SK-N-SH (cell line): ENCODE data around the gene DLEU7. TPM values are rescaled to one million over a fixed set of nuclear protein-coding genes. Genes with fewer than 3 reads are reported as not detected.

ENCODE experiments used
- CTCF ChIA-PET: fragments of 300-600, 350-600 bp; formaldehyde crosslinking; extraction: SDS; loops from one replicate; lab custom pipeline; 2021; lab: Yijun Ruan, JAX
- POLR2A ChIA-PET: fragments of 350-600 bp; sonication (Branson Sonifier 250); formaldehyde crosslinking; extraction: SDS; loops from one replicate; lab custom pipeline; 2020; ENCODE audit warnings: antibody characterized with exemption, inconsistent platforms; lab: Yijun Ruan, JAX
- DNase-seq: peaks from one replicate; pipeline ENCODE4 v3.0.0; 2012
- H2AFZ ChIP-seq: fragments of 200-600 bp; sonication (generic); 2 replicates; pipeline ENCODE4 v1.8.1; 2016; ENCODE audit warnings: antibody characterized with exemption, mild to moderate bottlenecking, low read depth
- H3F3A ChIP-seq: fragments of 200-600 bp; sonication (generic); replicated peaks from 2 replicates; pipeline ENCODE3; 2016; ENCODE audit warnings: antibody characterized with exemption, mild to moderate bottlenecking; ENCODE audit not compliant: insufficient read depth
- H3K27ac ChIP-seq, 2 experiments: fragments of 200-500 bp in 1 of 2; fragments of 200-600 bp in 1 of 2; sonication (Bioruptor generic) in 1 of 2; sonication (generic), shearing (Covaris generic) in 1 of 2; 2 replicates each; pipeline versions ENCODE4 v1.5.1 to v1.6.1; 2014 to 2016; ENCODE audit warnings: low read depth in 2 of 2, inconsistent platforms in 1 of 2, low read length in 1 of 2, mild to moderate bottlenecking in 1 of 2, mixed read lengths in 1 of 2
- H3K27me3 ChIP-seq: fragments of 200-600 bp; sonication (generic), shearing (Covaris generic); 2 replicates; pipeline ENCODE4 v1.6.1; 2016; ENCODE audit warnings: mixed run types; ENCODE audit not compliant: insufficient read depth
- H3K36me3 ChIP-seq, 2 experiments: fragments of 200-500 bp in 1 of 2; fragments of 200-600 bp in 1 of 2; sonication (Bioruptor generic) in 1 of 2; sonication (generic) in 1 of 2; replicated peaks in 1 of 2; 2 replicates each; pipeline versions ENCODE3 to v1.5.1; 2014 to 2016; ENCODE audit warnings: low read length in 1 of 2, mild to moderate bottlenecking in 1 of 2; ENCODE audit not compliant: insufficient read depth in 2 of 2, control insufficient read depth in 1 of 2
- H3K4me1 ChIP-seq, 2 experiments: fragments of 200-500 bp in 1 of 2; fragments of 200-600 bp in 1 of 2; sonication (Bioruptor generic) in 1 of 2; sonication (generic), shearing (Covaris generic) in 1 of 2; 2 replicates each; pipeline versions ENCODE4 v1.5.1 to v1.6.1; 2014 to 2016; ENCODE audit warnings: low read depth in 1 of 2, low read length in 1 of 2, mixed run types in 1 of 2; ENCODE audit not compliant: insufficient read depth in 2 of 2, control insufficient read depth in 1 of 2
- H3K4me2 ChIP-seq: fragments of 200-600 bp; sonication (generic), shearing (Covaris generic); 2 replicates; pipeline ENCODE4 v1.6.1; 2017; ENCODE audit warnings: mixed run types
- H3K4me3 ChIP-seq, 2 experiments: fragments of 200-500 bp in 1 of 2; fragments of 200-600 bp in 1 of 2; sonication (Bioruptor generic) in 1 of 2; sonication (generic), shearing (Covaris generic) in 1 of 2; 2 replicates each; pipeline versions ENCODE4 v1.5.1 to v1.8.1; 2014 to 2016; ENCODE audit warnings: low read depth in 2 of 2, inconsistent platforms in 1 of 2, low read length in 1 of 2, mild to moderate bottlenecking in 1 of 2, mixed read lengths in 1 of 2, moderate library complexity in 1 of 2
- H3K79me2 ChIP-seq: fragments of 200-600 bp; sonication (generic); 2 replicates; pipeline ENCODE4 v1.8.1; 2017; ENCODE audit warnings: mild to moderate bottlenecking; ENCODE audit not compliant: insufficient read depth
- H3K9ac ChIP-seq: fragments of 200-600 bp; sonication (generic); 2 replicates; pipeline ENCODE4 v1.6.1; 2017; ENCODE audit warnings: mixed run types
- H3K9me2 ChIP-seq: fragments of 200-600 bp; sonication (generic); 2 replicates; pipeline ENCODE4 v1.6.1; 2017; ENCODE audit warnings: mixed run types
- H3K9me3 ChIP-seq: fragments of 200-600 bp; sonication (generic); 2 replicates; pipeline ENCODE4 v1.6.1; 2017; ENCODE audit warnings: mixed run types, mild to moderate bottlenecking, moderate library complexity
- H4K20me1 ChIP-seq: fragments of 200-600 bp; sonication (generic); 2 replicates; pipeline ENCODE4 v1.6.1; 2017; ENCODE audit warnings: mild to moderate bottlenecking, mixed run types; ENCODE audit not compliant: insufficient read depth
- ELF1 ChIP-seq: IDR thresholded peaks from 2 replicates; pipeline ENCODE4 v1.4.0; 2012
- EP300 ChIP-seq, 2 experiments: IDR thresholded peaks; 2 replicates each; pipeline versions ENCODE4 v1.4.0 to v1.6.1; 2012; ENCODE audit warnings: borderline replicate concordance in 1 of 2, low read depth in 1 of 2, low read length in 1 of 2
- FOXM1 ChIP-seq: IDR thresholded peaks from 2 replicates; pipeline ENCODE4 v1.4.0; 2012; ENCODE audit warnings: low read depth, mild to moderate bottlenecking
- GABPA ChIP-seq: IDR thresholded peaks from 2 replicates; pipeline ENCODE4 v1.4.0; 2012; ENCODE audit warnings: low read depth, mild to moderate bottlenecking
- GATA2 ChIP-seq: sonication (generic); formaldehyde crosslinking; IDR thresholded peaks from 2 replicates; pipeline ENCODE4 v1.5.0; 2020; ENCODE audit warnings: mild to moderate bottlenecking, missing genetic modification reagents
- JUND ChIP-seq: IDR thresholded peaks from 2 replicates; pipeline ENCODE4 v1.4.0; 2012
- MEF2A ChIP-seq: IDR thresholded peaks from 2 replicates; pipeline ENCODE4 v1.4.0; 2012; ENCODE audit warnings: low read depth, borderline replicate concordance
- MXI1 ChIP-seq: IDR thresholded peaks from 2 replicates; pipeline ENCODE4 v1.6.1; 2012; ENCODE audit warnings: mild to moderate bottlenecking, low read depth, low read length, improper control_type of control experiment
- RXRA ChIP-seq: IDR thresholded peaks from 2 replicates; pipeline ENCODE4 v1.4.0; 2012; ENCODE audit warnings: low read depth, mild to moderate bottlenecking, borderline replicate concordance
- TAF1 ChIP-seq: IDR thresholded peaks from 2 replicates; pipeline ENCODE4 v1.6.1; 2012; ENCODE audit warnings: low read depth, mild to moderate bottlenecking, low read length, moderate library complexity, borderline replicate concordance
- YY1 ChIP-seq: IDR thresholded peaks from 2 replicates; pipeline ENCODE4 v1.4.0; 2012; ENCODE audit warnings: low read depth, mild to moderate bottlenecking
- WGBS: methylation state at CpG from one replicate; pipeline ENCODE4 v1.1.6; 2017; ENCODE audit warnings: low lambda C conversion rate; 5-methylcytosine and 5-hydroxymethylcytosine counted together
- polyA plus RNA-seq, 3 experiments: library from polyadenylated mRNA; depleted of rRNA; stranded (reverse); fragments of >200 nt; gene quantifications; 2 replicates each; pipeline ENCODE4 v1.2.3, GENCODE V29; 2012
- TF ChIP-seq, protein P1 (sequence below): fragments of 150-350 bp; IDR thresholded peaks from 2 replicates; pipeline ENCODE4 v1.6.1; 2017; ENCODE audit warnings: antibody characterized with exemption, low read length, low read depth, borderline replicate concordance
- TF ChIP-seq, protein P2 (sequence below): IDR thresholded peaks from 2 replicates; pipeline ENCODE4 v1.4.0; 2012; ENCODE audit warnings: low read depth, borderline replicate concordance
- TF ChIP-seq, protein P3 (sequence below): IDR thresholded peaks from 2 replicates; pipeline ENCODE4 v1.4.0; 2012; ENCODE audit warnings: low read depth
- TF ChIP-seq, protein P4 (sequence below): IDR thresholded peaks from 2 replicates; pipeline ENCODE4; 2012
- TF ChIP-seq, protein P5 (sequence below): fragments of 150-350 bp; IDR thresholded peaks from 2 replicates; pipeline ENCODE4 v1.6.1; 2016; ENCODE audit warnings: mild to moderate bottlenecking, low read depth, low read length

DLEU7 gene
- polyA plus RNA-seq, 1 of the 3 experiments (the other 2 are of a cell fraction) = not detected

DNA sequence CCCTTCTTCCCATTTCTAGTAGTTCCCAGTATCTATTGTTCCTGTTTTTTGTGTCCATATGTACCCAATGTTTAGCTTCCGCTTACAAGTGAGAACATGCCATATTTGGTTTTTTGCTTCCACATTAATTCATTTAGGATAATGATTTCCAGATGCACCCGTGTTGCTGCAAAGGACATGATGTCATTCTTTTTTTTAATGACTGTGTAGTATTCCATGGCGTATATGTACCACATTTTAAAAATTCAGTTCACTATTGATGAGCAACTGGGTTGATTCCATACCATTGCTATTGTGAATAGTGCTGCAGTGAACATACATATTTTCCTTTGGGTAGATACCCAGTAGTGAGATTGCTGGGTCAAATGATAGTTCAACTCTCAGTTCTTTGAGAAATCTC is 50.5 kb downstream of the DLEU7 start:
- CTCF ChIA-PET = no interaction called here
- 75% methylated on average over 3 of the region's 3 CpGs for WGBS
- H3F3A ChIP-seq = no peaks in the 10 kb centered on the region
- no peak overlapping the region for H3K4me3 ChIP-seq
- no peak overlapping the region for H3K27ac ChIP-seq
- no peak overlapping the region for H2AFZ ChIP-seq
- H3K36me3 ChIP-seq = no peaks in the 10 kb centered on the region
- H3K4me2 ChIP-seq = no peak overlapping the region
- no peak overlapping the region for H3K9ac ChIP-seq
- no peaks in the 10 kb centered on the region for H3K9me2 ChIP-seq
- H3K9me3 ChIP-seq = no peaks in the 10 kb centered on the region
- no peaks in the 10 kb centered on the region for H4K20me1 ChIP-seq
- no peaks in the 10 kb centered on the region for H3K79me2 ChIP-seq
- no peaks in the 10 kb centered on the region for H3K4me1 ChIP-seq
- H3K27me3 ChIP-seq = no peaks in the 10 kb centered on the region
- DNase-seq = no peak
- POLR2A ChIA-PET = no interaction called here
- TF ChIP-seq GABPA (no peak), YY1 (no peak), FOXM1 (no peak), EP300 (IDR thresholded peaks at IDR 0.05; ENCODE audit: borderline replicate concordance in 1 of 2, low read depth in 1 of 2, low read length in 1 of 2) (no peak), TAF1 (no peak), MEF2A (no peak), JUND (no peak), GATA2 (CRISPR knock-in tag) (no peak), RXRA (no peak), MXI1 (no peak), ELF1 (no peak)
- TF ChIP-seq, protein P1, sequence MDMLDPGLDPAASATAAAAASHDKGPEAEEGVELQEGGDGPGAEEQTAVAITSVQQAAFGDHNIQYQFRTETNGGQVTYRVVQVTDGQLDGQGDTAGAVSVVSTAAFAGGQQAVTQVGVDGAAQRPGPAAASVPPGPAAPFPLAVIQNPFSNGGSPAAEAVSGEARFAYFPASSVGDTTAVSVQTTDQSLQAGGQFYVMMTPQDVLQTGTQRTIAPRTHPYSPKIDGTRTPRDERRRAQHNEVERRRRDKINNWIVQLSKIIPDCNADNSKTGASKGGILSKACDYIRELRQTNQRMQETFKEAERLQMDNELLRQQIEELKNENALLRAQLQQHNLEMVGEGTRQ = no peak
- TF ChIP-seq, protein P2, sequence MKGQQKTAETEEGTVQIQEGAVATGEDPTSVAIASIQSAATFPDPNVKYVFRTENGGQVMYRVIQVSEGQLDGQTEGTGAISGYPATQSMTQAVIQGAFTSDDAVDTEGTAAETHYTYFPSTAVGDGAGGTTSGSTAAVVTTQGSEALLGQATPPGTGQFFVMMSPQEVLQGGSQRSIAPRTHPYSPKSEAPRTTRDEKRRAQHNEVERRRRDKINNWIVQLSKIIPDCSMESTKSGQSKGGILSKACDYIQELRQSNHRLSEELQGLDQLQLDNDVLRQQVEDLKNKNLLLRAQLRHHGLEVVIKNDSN = no peak
- TF ChIP-seq, protein P3, sequence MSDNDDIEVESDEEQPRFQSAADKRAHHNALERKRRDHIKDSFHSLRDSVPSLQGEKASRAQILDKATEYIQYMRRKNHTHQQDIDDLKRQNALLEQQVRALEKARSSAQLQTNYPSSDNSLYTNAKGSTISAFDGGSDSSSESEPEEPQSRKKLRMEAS = no peak
- TF ChIP-seq, protein P4, sequence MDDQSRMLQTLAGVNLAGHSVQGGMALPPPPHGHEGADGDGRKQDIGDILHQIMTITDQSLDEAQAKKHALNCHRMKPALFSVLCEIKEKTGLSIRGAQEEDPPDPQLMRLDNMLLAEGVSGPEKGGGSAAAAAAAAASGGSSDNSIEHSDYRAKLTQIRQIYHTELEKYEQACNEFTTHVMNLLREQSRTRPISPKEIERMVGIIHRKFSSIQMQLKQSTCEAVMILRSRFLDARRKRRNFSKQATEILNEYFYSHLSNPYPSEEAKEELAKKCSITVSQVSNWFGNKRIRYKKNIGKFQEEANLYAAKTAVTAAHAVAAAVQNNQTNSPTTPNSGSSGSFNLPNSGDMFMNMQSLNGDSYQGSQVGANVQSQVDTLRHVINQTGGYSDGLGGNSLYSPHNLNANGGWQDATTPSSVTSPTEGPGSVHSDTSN = no peak
- TF ChIP-seq, protein P5, sequence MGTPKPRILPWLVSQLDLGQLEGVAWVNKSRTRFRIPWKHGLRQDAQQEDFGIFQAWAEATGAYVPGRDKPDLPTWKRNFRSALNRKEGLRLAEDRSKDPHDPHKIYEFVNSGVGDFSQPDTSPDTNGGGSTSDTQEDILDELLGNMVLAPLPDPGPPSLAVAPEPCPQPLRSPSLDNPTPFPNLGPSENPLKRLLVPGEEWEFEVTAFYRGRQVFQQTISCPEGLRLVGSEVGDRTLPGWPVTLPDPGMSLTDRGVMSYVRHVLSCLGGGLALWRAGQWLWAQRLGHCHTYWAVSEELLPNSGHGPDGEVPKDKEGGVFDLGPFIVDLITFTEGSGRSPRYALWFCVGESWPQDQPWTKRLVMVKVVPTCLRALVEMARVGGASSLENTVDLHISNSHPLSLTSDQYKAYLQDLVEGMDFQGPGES = no peak
- TF ChIP-seq, all 33 proteins: peak for 0
